ENCODE data around the gene MTARC1. TPM values are rescaled to one million over a fixed set of nuclear protein-coding genes. Genes with fewer than 3 reads are reported as not detected.
A peak's percentile ranks its signal among the peaks of the same experiment; 100 is the strongest.

The MTARC1 gene
- total RNA-seq (10 to 100 TPM in 4 of 7 donors, 1 to 10 TPM in 3; 4.6 to 17.3 (median 10.1) TPM), polyA plus RNA-seq (1 to 10 TPM; 3.2 to 6.0 (median 3.4) TPM)
- long read RNA-seq, donor 1, full-length matches to known transcripts, result 1 of 1 reads
- long read RNA-seq, donor 1, partial matches to known transcripts, result 0 of 1 reads
- long read RNA-seq, donor 1, other reads (novel, unspliced or antisense), result 0 of 1 reads
- long read RNA-seq, donor 2, result 0 reads

DNA sequence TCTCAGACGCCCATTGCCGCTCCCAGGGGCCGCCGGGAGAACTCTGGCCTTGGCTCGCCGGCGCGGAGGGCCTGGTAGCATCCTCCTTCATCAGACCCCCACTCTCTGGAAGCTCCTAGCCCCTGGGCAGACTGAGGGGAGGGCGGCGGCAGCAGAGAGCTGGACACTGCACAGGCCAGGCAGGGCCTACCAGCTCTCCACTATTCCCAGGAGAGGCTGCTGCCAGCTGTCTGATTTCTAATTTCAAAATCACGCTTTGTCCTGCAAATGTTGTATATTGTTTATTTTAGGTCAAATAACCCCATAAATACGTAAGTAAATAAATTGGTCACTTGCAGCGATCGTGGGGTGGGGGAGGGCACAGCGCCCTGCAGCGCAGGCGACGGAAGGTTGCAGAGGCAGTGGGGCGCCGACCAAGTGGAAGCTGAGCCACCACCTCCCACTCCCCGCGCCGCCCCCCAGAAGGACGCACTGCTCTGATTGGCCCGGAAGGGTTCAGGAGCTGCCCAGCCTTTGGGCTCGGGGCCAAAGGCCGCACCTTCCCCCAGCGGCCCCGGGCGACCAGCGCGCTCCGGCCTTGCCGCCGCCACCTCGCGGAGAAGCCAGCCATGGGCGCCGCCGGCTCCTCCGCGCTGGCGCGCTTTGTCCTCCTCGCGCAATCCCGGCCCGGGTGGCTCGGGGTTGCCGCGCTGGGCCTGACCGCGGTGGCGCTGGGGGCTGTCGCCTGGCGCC, at the start of gene MTARC1:
Gene MTARC1, plus strand, starts transcription at position 577 of the 732 bp plus-strand sequence. Its CDS starts 32 bp downstream, at position 609.
- DNase-seq, result peak; percentile 90
- intact Hi-C loops (cut with DNase I; ENCODE audit: low total_unique reads), result no loop called here
- Histone ChIP-seq H3K27ac (peak within 1 kb of the TSS in 7 of 8 donors; percentile 49 to 89 (median 68)), H3K9me3 (no peaks in the 10 kb centered on the region), H3K4me3 (peak within 1 kb of the TSS; percentile 34 to 73 (median 52)), H3K36me3 (peaks cover 0 to 18% (median 0%) of the 10 kb centered on the region in 6 donors), H3K27me3 (replicated peaks in 1 of 7) (peaks cover 0 to 36% (median 13%) of the 10 kb centered on the region in 7 donors), H3K4me1 (peaks cover 8 to 58% (median 25%) of the 10 kb centered on the region in 6 donors)
- WGBS, 5 donors, result 2 to 3% (median 3%) methylated on average over 23 to 56 of the region's 56 CpGs
- TF ChIP-seq CTCF (IDR thresholded peaks at IDR 0.05 in 8 of 11, conservative IDR thresholded peaks at IDR 0.05 in 3 of 11) (peak in 3 of 11 experiments; percentile 5 to 26 (median 23)), POLR2A (IDR thresholded peaks at IDR 0.05) (no peak), POLR2AphosphoS5 (IDR thresholded peaks at IDR 0.05) (peak; percentile 67 to 78 (median 73))

GRCh38 chr1:220741349-220741748, 45.4 kb upstream of the MTARC1 start:
- intact Hi-C loops (cut with DNase I; ENCODE audit: low total_unique reads), result no loop called here
- WGBS, 5 donors, result 59 to 73% (median 69%) methylated on average over 2 of the region's 2 CpGs

GRCh38 chr1:220741825-220742224, 44.9 kb upstream of the MTARC1 start:
- Histone ChIP-seq H3K9me3 (no peaks in the 10 kb centered on the region), H3K27me3 (replicated peaks in 1 of 7) (peaks cover 0 to 16% (median 0%) of the 10 kb centered on the region in 7 donors), H3K4me3 (no peak overlapping the region), H3K27ac (no peak overlapping the region), H3K4me1 (no peaks in the 10 kb centered on the region), H3K36me3 (no peaks in the 10 kb centered on the region)
- 85 to 100% (median 93%) methylated on average over 1 of the region's 1 CpG for WGBS, 5 donors
- TF ChIP-seq CTCF (IDR thresholded peaks at IDR 0.05 in 8 of 11, conservative IDR thresholded peaks at IDR 0.05 in 3 of 11), result no peak
- TF ChIP-seq POLR2AphosphoS5 (IDR thresholded peaks at IDR 0.05), result no peak
- no peak for TF ChIP-seq POLR2A (IDR thresholded peaks at IDR 0.05)
- no peak for DNase-seq
- intact Hi-C loops (cut with DNase I; ENCODE audit: low total_unique reads), result no loop called here

More at GRCh38 chr1:220741349-220741748, 45.4 kb upstream of the MTARC1 start:
- H3K27me3 ChIP-seq (replicated peaks in 1 of 7), result peaks cover 0 to 13% (median 0%) of the 10 kb centered on the region in 7 donors
- no peaks in the 10 kb centered on the region for H3K36me3 ChIP-seq
- no peak for DNase-seq
- no peak overlapping the region for H3K4me3 ChIP-seq
- no peak for TF ChIP-seq POLR2AphosphoS5 (IDR thresholded peaks at IDR 0.05)
- TF ChIP-seq CTCF (IDR thresholded peaks at IDR 0.05 in 8 of 11, conservative IDR thresholded peaks at IDR 0.05 in 3 of 11), result no peak
- TF ChIP-seq POLR2A (IDR thresholded peaks at IDR 0.05), result no peak
- H3K4me1 ChIP-seq, result no peaks in the 10 kb centered on the region
- H3K27ac ChIP-seq, result no peak overlapping the region
- no peaks in the 10 kb centered on the region for H3K9me3 ChIP-seq

DNA sequence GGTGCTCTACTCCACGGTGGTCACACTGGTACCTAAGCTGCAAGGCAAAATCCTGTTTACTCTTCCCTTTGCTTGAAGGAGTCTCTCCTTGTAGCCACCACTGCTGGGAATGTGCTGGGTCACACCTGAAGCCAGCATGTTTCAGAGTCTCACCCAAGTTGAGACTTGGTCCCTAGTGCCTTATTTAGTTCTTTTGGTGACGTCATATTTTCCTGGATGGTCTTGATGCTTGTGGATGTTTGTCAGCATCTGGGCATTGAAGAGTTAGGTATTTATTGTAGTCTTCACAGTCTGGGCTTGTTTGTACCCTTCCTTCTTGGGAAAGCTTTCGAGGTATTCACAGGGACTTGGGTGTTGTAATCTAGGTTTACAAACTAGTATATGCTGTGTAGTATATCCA, 44.2 kb upstream of the MTARC1 start:
- peaks cover 0 to 23% (median 0%) of the 10 kb centered on the region in 7 donors for H3K27me3 ChIP-seq (replicated peaks in 1 of 7)
- no peak overlapping the region for H3K4me3 ChIP-seq
- intact Hi-C loops (cut with DNase I; ENCODE audit: low total_unique reads), result no loop called here
- TF ChIP-seq POLR2AphosphoS5 (IDR thresholded peaks at IDR 0.05) (no peak), POLR2A (IDR thresholded peaks at IDR 0.05) (no peak), CTCF (IDR thresholded peaks at IDR 0.05 in 8 of 11, conservative IDR thresholded peaks at IDR 0.05 in 3 of 11) (no peak)
- no peak overlapping the region for H3K27ac ChIP-seq
- no peak for DNase-seq
- H3K4me1 ChIP-seq, result peaks cover 0 to 6% (median 2%) of the 10 kb centered on the region in 6 donors
- no peaks in the 10 kb centered on the region for H3K9me3 ChIP-seq
- WGBS, 5 donors, result 88 to 98% (median 92%) methylated on average over 3 of the region's 3 CpGs
- no peaks in the 10 kb centered on the region for H3K36me3 ChIP-seq
